K562 (cell line): ENCODE results near the gene NIM1K.

Experiments used
- ATF6 ChIP-seq: sonication (generic); formaldehyde crosslinking; IDR thresholded peaks from 2 replicates; pipeline ENCODE4 v1.4.0; 2020; ENCODE audit warnings: mild to moderate bottlenecking, missing genetic modification reagents
- BRCA1 ChIP-seq, 2 experiments: fragments of 450-650 bp in 1 of 2; sonication (generic) in 1 of 2; formaldehyde crosslinking in 1 of 2; IDR thresholded peaks; 2 replicates each; pipeline versions ENCODE4 v1.5.0 to v1.6.1; 2017 to 2020; ENCODE audit warnings: mild to moderate bottlenecking in 1 of 2, missing genetic modification reagents in 1 of 2
- RERE ChIP-seq: sonication (generic); formaldehyde crosslinking; IDR thresholded peaks from 2 replicates; pipeline ENCODE4 v1.8.0; 2023; ENCODE audit warnings: missing genetic modification reagents, mild to moderate bottlenecking, borderline replicate concordance
- ZBTB17 ChIP-seq: fragments of 450-650 bp; formaldehyde crosslinking; IDR thresholded peaks from 2 replicates; pipeline ENCODE4 v1.4.0; 2020; ENCODE audit warnings: mild to moderate bottlenecking
- ZFX ChIP-seq: sonication (generic); formaldehyde crosslinking; IDR thresholded peaks from 2 replicates; pipeline ENCODE4 v1.8.0; 2022; ENCODE audit warnings: mild to moderate bottlenecking, missing genetic modification reagents, moderate library complexity

- TF ChIP-seq BRCA1 (IDR thresholded peaks at IDR 0.05): no peak
- no peak for TF ChIP-seq BRCA1 (CRISPR knock-in tag; IDR thresholded peaks at IDR 0.05)
- no peak for TF ChIP-seq ATF6 (CRISPR knock-in tag)
- no peak for TF ChIP-seq RERE
- no peak for TF ChIP-seq ZBTB17 (CRISPR knock-in tag)
- no peak for TF ChIP-seq ZFX
These were observed 12.2 kb upstream of the NIM1K start for GRCh38 chr5:43179836-43180235.
